Activated CD8-positive, alpha-beta T cell treated with anti-CD3 and anti-CD28 coated beads for 36 hours (primary cell): ENCODE data around the gene MYH10. TPM values are rescaled to one million over a fixed set of nuclear protein-coding genes. Genes with fewer than 3 reads are reported as not detected.

Source experiments
- ATAC-seq: fragments of 200-7000 bp; cut with Tn5 transposase; one replicate; pipeline ENCODE4 v1.10.0; 2021; ENCODE audit warnings: mild to moderate bottlenecking, moderate library complexity
- CTCF ChIA-PET: fragments of 350-600 bp; sonication (Branson Sonifier 250); formaldehyde crosslinking; loops from one replicate; lab custom pipeline; 2021; ENCODE audit warnings: antibody characterized with exemption; lab: Charles Lee
- POLR2A ChIA-PET: fragments of 350-600 bp; sonication (Branson Sonifier 250); formaldehyde crosslinking; loops from one replicate; lab custom pipeline; 2021; ENCODE audit warnings: antibody characterized with exemption; lab: Charles Lee
- DNase-seq: peaks from one replicate; pipeline ENCODE4 v3.0.0-alpha.2; 2020
- H3K27ac Mint-ChIP-seq: one replicate; pipeline ENCODE4 v1.8.0; 2021; ENCODE audit warnings: mild to moderate bottlenecking, mixed read lengths
- H3K27me3 Mint-ChIP-seq: one replicate; pipeline ENCODE4 v1.8.0; 2021; ENCODE audit warnings: mixed read lengths
- H3K36me3 Mint-ChIP-seq: one replicate; pipeline ENCODE4 v1.8.0; 2021; ENCODE audit warnings: low read depth, mixed read lengths
- H3K4me1 Mint-ChIP-seq: one replicate; pipeline ENCODE4 v1.8.0; 2021; ENCODE audit warnings: low read depth, mixed read lengths
- H3K4me3 Mint-ChIP-seq: one replicate; pipeline ENCODE4 v1.8.0; 2021; ENCODE audit warnings: mild to moderate bottlenecking, moderate library complexity, mixed read lengths
- H3K9me3 Mint-ChIP-seq: one replicate; pipeline ENCODE4 v1.8.0; 2021; ENCODE audit warnings: mixed read lengths
- CTCF ChIP-seq: fragments of 200-600 bp; IDR thresholded peaks from one replicate; pipeline ENCODE4 v1.8.0; 2022; ENCODE audit warnings: antibody characterized with exemption, mild to moderate bottlenecking
- intact Hi-C: fragments of 100-400 bp; cut with micrococcal nuclease; formaldehyde crosslinking; loops from one replicate; pipeline ENCODE4 v1.10.0; 2022
- total RNA-seq, 2 experiments: library from RNA; stranded (reverse); gene quantifications; one replicate each; pipeline ENCODE4 v1.2.3, GENCODE V29; 2021

Gene MYH10
- total RNA-seq, 2 experiments from 2014 or later, result 19.9 to 23.7 TPM

GRCh38 chr17:8444494-8444893 lies 186.0 kb downstream of the MYH10 start:
- ATAC-seq, result no peak
- ChIA-PET POLR2A (interaction anchor here (0.8 to 1.1 kb wide), 2 partner anchors 50 to 68 kb away, joined by 3 to 6 read pairs; partner anchors contain the start of gene KRABD2), CTCF (interaction anchor here (0.9 kb wide), 1 partner anchor 35 kb away, joined by 3 read pairs; no protein-coding TSS in a partner anchor)
- no peak for DNase-seq
- intact Hi-C loops, result no loop called here
- no peaks in the 10 kb centered on the region for H3K27me3 Mint-ChIP-seq
- no peak overlapping the region for H3K27ac Mint-ChIP-seq
- H3K4me1 Mint-ChIP-seq, result peaks cover 49% of the 10 kb centered on the region
- peaks cover 42% of the 10 kb centered on the region for H3K36me3 Mint-ChIP-seq
- no peak overlapping the region for H3K4me3 Mint-ChIP-seq
- H3K9me3 Mint-ChIP-seq, result no peaks in the 10 kb centered on the region
- no peak for TF ChIP-seq CTCF

DNA sequence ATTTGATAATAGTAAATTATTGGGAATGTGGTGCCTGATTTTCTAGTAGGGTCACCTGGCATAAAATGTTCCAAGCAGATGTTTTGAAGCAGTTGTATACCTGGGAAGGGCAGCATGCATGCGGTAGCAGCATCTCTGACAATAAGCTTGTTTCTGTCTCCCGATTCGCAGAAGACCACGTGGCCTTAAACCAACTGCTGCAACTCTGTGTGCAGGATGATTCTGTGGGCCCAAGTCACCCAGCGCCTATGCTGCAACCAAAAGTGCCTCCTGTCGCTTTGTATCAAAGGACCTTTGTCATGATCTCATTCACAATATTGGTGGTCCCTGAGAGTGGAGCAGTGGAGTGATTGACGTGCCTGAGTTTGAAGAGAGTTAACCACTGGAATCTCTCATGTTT lies 186.8 kb downstream of the MYH10 start:
- Mint-ChIP-seq H3K9me3 (no peaks in the 10 kb centered on the region), H3K4me3 (no peak overlapping the region), H3K27me3 (no peaks in the 10 kb centered on the region), H3K27ac (no peak overlapping the region), H3K36me3 (peaks cover 38% of the 10 kb centered on the region), H3K4me1 (peaks cover 52% of the 10 kb centered on the region)
- DNase-seq (no peak), ATAC-seq (no peak)
- intact Hi-C loops, result no loop called here
- no peak for TF ChIP-seq CTCF
- ChIA-PET CTCF (interaction anchor here (0.9 kb wide), 1 partner anchor 34 kb away, joined by 3 read pairs; no protein-coding TSS in a partner anchor), POLR2A (interaction anchor here (1.1 kb wide), 1 partner anchor 67 kb away, joined by 6 read pairs; the partner anchor contains the start of gene KRABD2)

- Mint-ChIP-seq H3K27ac (peak overlapping the region; percentile 77), H3K9me3 (no peaks in the 10 kb centered on the region), H3K27me3 (no peaks in the 10 kb centered on the region), H3K36me3 (peaks cover 38% of the 10 kb centered on the region), H3K4me1 (peaks cover 61% of the 10 kb centered on the region), H3K4me3 (no peak overlapping the region)
- ChIA-PET POLR2A (no interaction called here), CTCF (no interaction called here)
- ATAC-seq (no peak), DNase-seq (no peak)
- intact Hi-C loops, result no loop called here
- no peak for TF ChIP-seq CTCF
These were observed 188.2 kb downstream of the MYH10 start for GRCh38 chr17:8442310-8442709.

DNA sequence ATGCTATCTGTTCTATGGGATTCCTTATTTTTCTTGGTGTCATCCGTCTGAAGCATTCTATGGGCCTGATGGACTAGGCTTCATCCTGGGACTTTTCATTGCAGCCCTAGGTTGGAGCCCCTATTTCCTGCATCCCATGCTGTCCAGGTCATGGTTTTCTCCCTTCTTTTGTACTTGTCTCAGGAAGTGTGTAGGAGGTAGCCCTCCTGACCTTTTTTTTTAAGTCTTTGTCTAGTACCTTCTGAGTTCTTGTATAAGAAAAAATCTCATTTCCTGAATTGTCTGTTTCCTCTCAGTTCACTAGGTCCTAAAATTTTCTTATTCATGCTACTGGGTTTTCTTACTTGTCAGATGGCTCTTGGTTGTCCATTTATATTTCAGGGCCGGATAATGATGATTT lies 188.8 kb downstream of the MYH10 start:
- peaks cover 35% of the 10 kb centered on the region for H3K36me3 Mint-ChIP-seq

More for the DNA sequence above, 188.8 kb downstream of the MYH10 start:
- intact Hi-C loops, result no loop called here
- no peak for DNase-seq
- peak overlapping the region; percentile 6 for H3K4me3 Mint-ChIP-seq
- ChIA-PET CTCF (no interaction called here), POLR2A (interaction anchor here (0.8 to 1.1 kb wide), 2 partner anchors 18 to 60 kb away, joined by 3 read pairs; no protein-coding TSS in a partner anchor)
- H3K27me3 Mint-ChIP-seq, result no peaks in the 10 kb centered on the region
- ATAC-seq, result no peak
- peaks cover 63% of the 10 kb centered on the region for H3K4me1 Mint-ChIP-seq
- H3K27ac Mint-ChIP-seq, result peak overlapping the region; percentile 77
- no peaks in the 10 kb centered on the region for H3K9me3 Mint-ChIP-seq
- no peak for TF ChIP-seq CTCF
